Measurements from ENCODE around the gene THAP6. TPM values are rescaled to one million over a fixed set of nuclear protein-coding genes. Genes with fewer than 3 reads are reported as not detected.
"Not testable (repeated sequence)": the region's sequence is repeated elsewhere in the genome, so short reads cannot be mapped to it uniquely, and the experiment has no call there.

THAP6 gene
- total RNA-seq, 2 experiments from 2014 or later, result 22.4 to 25.1 TPM

DNA sequence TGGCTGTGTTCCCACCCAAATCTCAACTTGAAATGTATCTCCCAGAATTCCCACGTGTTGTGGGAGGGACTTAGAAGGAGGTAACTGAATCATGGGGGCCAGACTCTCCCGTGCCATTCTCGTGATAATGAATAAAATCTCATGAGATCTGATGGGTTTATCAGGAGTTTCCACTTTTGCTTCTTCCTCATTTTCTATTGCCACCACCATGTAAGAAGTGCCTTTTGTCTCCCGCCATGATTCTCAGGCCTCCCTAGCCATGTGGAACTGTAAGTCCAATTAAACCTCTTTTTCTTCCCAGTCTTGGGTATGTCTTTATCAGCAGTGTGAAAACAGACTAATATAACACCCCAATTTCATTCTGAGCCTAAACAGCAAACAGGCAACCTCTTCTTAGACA lies 4.7 kb upstream of the THAP6 start:
- DNase-seq; H3K27me3 Mint-ChIP-seq; H3K9me3 Mint-ChIP-seq; ATAC-seq (ENCODE audit: low read depth); H3K4me3 Mint-ChIP-seq: not testable (repeated sequence)
- H3K4me1 Mint-ChIP-seq, result peaks cover 23% of the 10 kb centered on the region
- peak overlapping the region; percentile 14 for H3K27ac Mint-ChIP-seq
- POLR2A ChIA-PET, result interaction anchor here (0.5 kb wide), 1 partner anchor 210 kb away, joined by 3 read pairs; no protein-coding TSS in a partner anchor
- H3K36me3 Mint-ChIP-seq, result peaks cover 43% of the 10 kb centered on the region

GRCh38 chr4:75511841-75512240 lies 2.4 kb upstream of the THAP6 start:
- H3K27ac Mint-ChIP-seq, result no peak overlapping the region
- peaks cover 27% of the 10 kb centered on the region for H3K36me3 Mint-ChIP-seq
- H3K9me3 Mint-ChIP-seq, result peaks cover 2% of the 10 kb centered on the region
- no peaks in the 10 kb centered on the region for H3K27me3 Mint-ChIP-seq
- DNase-seq (no peak), ATAC-seq (ENCODE audit: low read depth) (no peak)
- peaks cover 31% of the 10 kb centered on the region for H3K4me1 Mint-ChIP-seq
- POLR2A ChIA-PET, result no interaction called here
- no peak overlapping the region for H3K4me3 Mint-ChIP-seq

DNA sequence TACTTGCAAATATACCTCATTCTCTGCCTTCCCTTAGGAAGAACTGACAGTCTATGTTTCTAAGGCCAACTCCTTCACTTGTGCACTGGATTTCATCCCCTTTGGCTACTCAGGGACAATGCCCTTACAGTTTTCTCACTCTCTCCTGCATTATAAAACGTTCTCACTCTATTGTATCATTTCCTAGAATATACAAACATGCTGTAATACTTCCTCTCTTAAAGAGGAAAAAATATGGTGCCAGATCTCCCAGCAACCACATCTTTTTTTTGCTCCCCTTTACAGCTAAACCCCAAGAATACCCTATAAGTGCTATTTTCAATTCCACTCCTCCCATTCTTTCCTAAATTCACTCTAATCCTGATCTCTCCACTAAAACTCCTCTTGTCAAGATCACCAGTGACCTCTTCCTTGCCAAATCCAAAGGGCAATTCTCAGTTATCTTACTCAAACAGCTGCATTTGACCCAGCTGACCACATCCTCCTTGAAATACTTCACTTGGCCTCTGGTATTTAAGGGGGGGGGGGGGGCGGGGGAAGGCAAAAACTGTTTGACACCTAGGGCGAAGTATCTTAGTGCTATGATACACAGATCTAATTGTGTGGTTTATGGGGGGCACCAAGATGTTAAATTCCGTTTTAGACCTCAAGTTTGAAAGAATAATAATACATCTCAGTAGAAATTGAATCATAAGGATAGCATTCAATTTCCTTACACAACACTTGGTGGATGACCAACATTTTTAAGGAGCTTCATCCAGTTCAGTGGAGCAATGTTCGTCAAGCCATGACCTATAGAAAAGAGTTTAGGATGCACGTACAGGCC lies 1.7 kb upstream of the THAP6 start:
- Mint-ChIP-seq H3K27ac (peak overlapping the region; percentile 81), H3K36me3 (peaks cover 23% of the 10 kb centered on the region), H3K27me3 (no peaks in the 10 kb centered on the region), H3K4me1 (peaks cover 31% of the 10 kb centered on the region), H3K9me3 (peaks cover 2% of the 10 kb centered on the region), H3K4me3 (no peak overlapping the region)
- POLR2A ChIA-PET, result interaction anchor here (0.9 to 4.0 kb wide), 4 partner anchors 143 to 635 kb away, joined by 3 to 30 read pairs (median 3); partner anchors contain the start of genes NUP54 and USO1
- ATAC-seq (ENCODE audit: low read depth), result no peak
- no peak for DNase-seq

DNA sequence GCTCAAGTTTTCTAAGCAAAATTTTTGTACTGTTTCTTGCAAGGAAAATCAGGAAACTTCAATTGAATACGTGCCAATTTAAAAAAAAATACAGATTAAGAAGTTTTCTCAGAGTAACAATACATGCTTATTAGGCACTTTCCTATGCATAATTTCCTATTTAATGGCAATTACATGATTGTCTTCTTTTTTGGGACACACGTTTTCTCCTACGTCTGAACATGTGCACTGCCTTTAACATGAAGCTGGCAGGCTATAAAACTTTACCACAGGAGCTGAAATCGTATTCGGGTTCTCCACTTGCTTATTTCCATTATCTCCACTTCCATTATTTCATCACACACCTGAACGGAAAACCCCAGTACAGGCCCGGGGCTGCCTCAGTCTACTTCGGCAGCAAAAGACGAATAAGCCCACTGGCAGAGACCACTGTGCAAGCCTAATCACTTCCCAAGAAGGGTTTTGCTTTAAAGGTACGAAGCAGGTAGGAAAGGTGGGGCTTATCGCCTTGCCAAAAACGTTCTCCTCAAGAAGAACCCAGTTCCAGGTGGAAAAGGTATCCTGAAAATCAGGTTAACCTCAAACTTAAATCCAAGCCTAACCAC lies 645 bp upstream of the THAP6 start:
- no peak for DNase-seq
- peaks cover 2% of the 10 kb centered on the region for H3K9me3 Mint-ChIP-seq
- no peak for ATAC-seq (ENCODE audit: low read depth)
- no peak overlapping the region for H3K4me3 Mint-ChIP-seq
- H3K36me3 Mint-ChIP-seq, result peaks cover 25% of the 10 kb centered on the region
- peak overlapping the region; percentile 99 for H3K27ac Mint-ChIP-seq
- H3K4me1 Mint-ChIP-seq, result peaks cover 29% of the 10 kb centered on the region
- POLR2A ChIA-PET, result interaction anchor here (0.9 to 4.0 kb wide), 8 partner anchors 8 to 634 kb away, joined by 3 to 30 read pairs (median 4); partner anchors contain the start of genes NAAA, NUP54 and USO1
- no peaks in the 10 kb centered on the region for H3K27me3 Mint-ChIP-seq

DNA sequence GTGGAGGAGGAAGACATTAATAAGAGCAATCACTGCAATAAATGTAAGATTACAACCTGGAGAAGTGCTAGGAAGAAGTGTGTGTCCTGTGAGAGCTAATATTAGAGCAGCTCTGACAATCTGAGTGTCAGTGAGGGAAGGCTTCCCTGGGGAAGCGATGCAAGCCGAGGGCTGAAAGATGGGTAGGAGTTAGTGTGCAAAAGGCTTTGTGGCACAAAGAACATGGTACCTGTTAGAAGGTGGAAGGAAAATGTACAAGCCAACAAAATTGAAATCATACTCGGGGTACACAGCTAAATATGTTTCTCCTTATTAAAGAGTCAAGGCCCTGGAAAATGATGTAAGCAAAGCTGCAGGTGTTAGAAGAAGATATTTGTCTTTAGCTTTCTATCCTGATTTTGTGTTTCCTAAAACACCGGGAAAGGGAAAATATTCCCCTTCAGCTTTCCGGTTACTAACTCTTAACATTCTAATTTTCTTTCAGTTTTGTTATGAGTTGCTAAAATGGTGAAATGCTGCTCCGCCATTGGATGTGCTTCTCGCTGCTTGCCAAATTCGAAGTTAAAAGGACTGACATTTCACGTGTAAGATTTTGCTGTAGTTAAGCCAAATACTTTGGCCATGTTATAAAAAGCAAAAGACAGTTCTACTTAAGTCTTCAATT lies 808 bp downstream of the THAP6 start:
- Mint-ChIP-seq H3K36me3 (peaks cover 28% of the 10 kb centered on the region), H3K27ac (peak overlapping the region; percentile 99), H3K4me3 (no peak overlapping the region), H3K27me3 (no peaks in the 10 kb centered on the region), H3K4me1 (peaks cover 26% of the 10 kb centered on the region), H3K9me3 (no peaks in the 10 kb centered on the region)
- no peak for DNase-seq
- POLR2A ChIA-PET, result interaction anchor here (0.8 to 4.0 kb wide), 7 partner anchors 8 to 426 kb away, joined by 3 to 30 read pairs (median 4); partner anchors contain the start of genes NAAA and USO1
- no peak for ATAC-seq (ENCODE audit: low read depth)

GRCh38 chr4:75516144-75516543 lies 1.9 kb downstream of the THAP6 start:
- POLR2A ChIA-PET, result interaction anchor here (0.5 to 4.0 kb wide), 3 partner anchors 208 to 380 kb away, joined by 3 to 30 read pairs (median 3); partner anchors contain the start of gene USO1
- DNase-seq, result no peak
- no peak overlapping the region for H3K27ac Mint-ChIP-seq
- peaks cover 21% of the 10 kb centered on the region for H3K4me1 Mint-ChIP-seq
- no peaks in the 10 kb centered on the region for H3K27me3 Mint-ChIP-seq
- ATAC-seq (ENCODE audit: low read depth), result no peak
- peaks cover 29% of the 10 kb centered on the region for H3K36me3 Mint-ChIP-seq
- H3K4me3 Mint-ChIP-seq, result no peak overlapping the region
- no peaks in the 10 kb centered on the region for H3K9me3 Mint-ChIP-seq

- POLR2A ChIA-PET; H3K27me3 Mint-ChIP-seq; H3K9me3 Mint-ChIP-seq; H3K27ac Mint-ChIP-seq; ATAC-seq (ENCODE audit: low read depth); DNase-seq; H3K4me3 Mint-ChIP-seq: not testable (repeated sequence)
- peaks cover 19% of the 10 kb centered on the region for H3K4me1 Mint-ChIP-seq
- peaks cover 46% of the 10 kb centered on the region for H3K36me3 Mint-ChIP-seq
Measured at GRCh38 chr4:75519452-75519851, 5.2 kb downstream of the THAP6 start.

DNA sequence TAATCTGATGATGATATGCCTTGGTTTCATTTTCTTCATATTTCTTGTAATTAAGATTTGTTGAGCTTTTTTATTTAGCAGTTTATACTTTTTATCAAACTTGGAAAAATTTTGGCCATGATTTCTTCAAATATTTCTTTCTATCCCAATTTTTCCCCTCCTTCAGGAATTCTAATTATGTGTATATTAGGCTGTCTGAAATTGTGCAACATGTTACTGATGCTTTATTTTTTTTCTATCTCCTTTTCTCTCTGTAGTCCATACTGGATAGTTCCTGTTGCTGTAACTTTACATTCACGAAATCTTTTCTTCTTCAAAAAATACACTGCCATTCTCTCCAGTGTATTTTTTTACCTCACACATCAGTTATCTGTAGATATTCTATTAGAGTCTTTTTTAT lies 10.8 kb downstream of the THAP6 start:
- Mint-ChIP-seq H3K4me3 (no peak overlapping the region), H3K27me3 (no peaks in the 10 kb centered on the region), H3K4me1 (peaks cover 6% of the 10 kb centered on the region), H3K36me3 (peaks cover 51% of the 10 kb centered on the region), H3K9me3 (no peaks in the 10 kb centered on the region), H3K27ac (no peak overlapping the region)
- ATAC-seq (ENCODE audit: low read depth) (no peak), DNase-seq (no peak)
- POLR2A ChIA-PET, result no interaction called here

DNA sequence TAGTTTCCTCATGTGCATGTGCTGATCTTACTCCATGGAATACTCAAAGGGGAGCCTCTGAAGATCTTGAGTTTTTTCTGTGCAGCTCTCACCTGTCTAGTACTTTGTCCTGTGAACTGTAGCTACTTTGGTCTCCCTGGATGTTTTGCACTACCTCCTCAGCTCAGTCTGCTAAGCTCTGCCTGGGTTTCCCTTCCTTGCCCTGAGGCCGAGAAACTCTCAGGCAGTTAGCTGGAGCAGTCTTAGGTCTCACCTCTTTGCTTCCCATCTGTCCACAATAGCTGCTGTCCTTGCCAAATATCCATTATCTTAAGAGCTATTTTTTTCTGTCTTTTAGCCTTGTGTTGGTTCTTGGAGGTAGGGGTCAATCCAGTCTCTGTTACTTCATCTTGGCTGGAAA lies 11.6 kb downstream of the THAP6 start:
- Mint-ChIP-seq H3K4me3 (no peak overlapping the region), H3K27me3 (no peaks in the 10 kb centered on the region), H3K4me1 (peaks cover 3% of the 10 kb centered on the region), H3K27ac (no peak overlapping the region), H3K36me3 (peaks cover 51% of the 10 kb centered on the region), H3K9me3 (no peaks in the 10 kb centered on the region)
- DNase-seq (no peak), ATAC-seq (ENCODE audit: low read depth) (no peak)
- POLR2A ChIA-PET, result interaction anchor here (0.5 kb wide), 1 partner anchor 200 kb away, joined by 3 read pairs; no protein-coding TSS in a partner anchor

DNA sequence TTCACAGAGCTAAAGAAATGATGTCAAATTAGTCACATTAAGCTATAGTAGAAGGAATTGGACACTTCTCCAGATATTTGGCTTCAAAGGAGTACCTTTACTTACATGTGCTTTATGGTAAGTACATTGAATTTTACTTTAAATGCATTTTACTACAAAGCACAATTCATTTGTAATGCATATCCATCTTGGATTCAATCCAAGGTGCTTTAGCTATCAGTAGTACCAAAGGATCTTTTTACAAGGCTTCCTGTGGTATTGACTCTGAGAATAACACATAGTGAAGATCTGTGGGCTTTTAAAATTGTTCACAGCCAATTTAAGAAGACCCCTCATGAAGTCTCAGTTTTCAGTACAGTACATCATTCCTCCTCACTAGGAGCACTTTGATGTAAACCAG lies 13.2 kb downstream of the THAP6 start:
- ATAC-seq (ENCODE audit: low read depth) (no peak), DNase-seq (no peak)
- Mint-ChIP-seq H3K36me3 (peaks cover 58% of the 10 kb centered on the region), H3K4me3 (no peak overlapping the region), H3K9me3 (peaks cover 11% of the 10 kb centered on the region), H3K4me1 (peaks cover 3% of the 10 kb centered on the region), H3K27ac (no peak overlapping the region), H3K27me3 (no peaks in the 10 kb centered on the region)
- POLR2A ChIA-PET, result no interaction called here

DNA sequence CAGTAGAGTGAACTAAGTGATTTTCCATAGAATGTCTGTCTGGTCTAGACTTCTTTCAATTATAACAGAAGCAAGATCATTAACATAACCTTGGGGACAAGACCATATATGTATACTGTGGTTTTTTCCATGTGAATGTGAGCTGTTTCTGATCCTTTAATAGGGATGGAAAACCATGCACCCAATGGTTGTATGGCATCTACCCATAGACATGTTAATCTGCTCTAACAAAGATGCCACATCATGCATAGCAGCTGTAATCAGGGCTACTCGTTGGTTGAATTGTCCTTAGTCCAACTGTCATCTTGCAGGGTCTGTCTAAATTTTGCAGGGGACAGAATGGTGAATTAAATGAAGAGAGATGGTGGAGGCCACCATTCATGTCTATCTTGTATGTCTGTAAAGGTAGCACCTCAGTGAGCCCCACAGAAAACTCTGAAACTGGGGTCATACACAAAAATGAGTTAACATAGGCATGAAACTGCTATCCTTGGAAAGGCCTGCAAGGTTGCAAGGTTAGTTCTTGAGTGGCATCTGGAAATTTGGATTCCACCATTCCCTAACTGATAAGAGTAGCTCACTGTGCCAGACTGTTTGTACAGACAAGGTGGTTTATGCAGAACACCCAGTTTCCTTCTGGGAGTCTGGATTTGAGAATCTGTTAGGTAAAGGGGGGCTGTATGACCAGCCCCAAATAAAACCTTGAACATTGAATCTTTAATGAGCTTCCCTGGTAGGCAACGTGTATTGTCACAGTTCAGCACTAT lies 16.5 kb downstream of the THAP6 start:
- Mint-ChIP-seq H3K9me3 (peaks cover 20% of the 10 kb centered on the region), H3K4me3 (no peak overlapping the region), H3K27ac (no peak overlapping the region), H3K36me3 (peaks cover 51% of the 10 kb centered on the region), H3K4me1 (no peaks in the 10 kb centered on the region), H3K27me3 (no peaks in the 10 kb centered on the region)
- DNase-seq (no peak), ATAC-seq (ENCODE audit: low read depth) (no peak)
- POLR2A ChIA-PET, result no interaction called here

DNA sequence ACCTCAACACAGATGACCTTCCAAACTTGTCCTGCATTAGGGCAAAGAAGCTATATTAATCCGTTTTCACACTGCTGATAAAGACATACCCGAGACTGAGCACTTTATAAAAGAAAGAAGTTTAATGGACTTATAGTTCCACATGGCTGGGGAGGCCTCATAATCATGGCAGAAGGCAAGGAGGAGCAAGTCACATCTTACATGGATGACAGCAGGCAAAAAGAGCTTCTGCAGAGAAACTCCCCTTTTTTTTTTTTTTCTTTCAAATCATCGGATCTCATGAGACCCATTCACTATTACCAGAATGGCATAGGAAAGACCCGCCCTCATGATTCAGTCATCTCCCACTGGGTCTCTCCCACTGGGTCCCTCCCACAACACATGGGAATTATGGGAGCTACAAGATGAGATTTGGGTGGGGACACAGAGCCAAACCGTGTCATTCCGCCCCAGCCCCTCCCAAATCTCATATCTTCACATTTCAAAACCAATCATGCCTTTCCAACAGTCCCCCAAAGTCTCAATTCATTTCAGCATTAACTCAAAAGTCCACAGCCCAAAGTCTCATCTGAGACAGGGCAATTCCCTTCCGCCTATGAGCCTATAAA lies 17.4 kb downstream of the THAP6 start:
- Mint-ChIP-seq H3K36me3 (peaks cover 47% of the 10 kb centered on the region), H3K9me3 (peaks cover 20% of the 10 kb centered on the region)
- not testable (repeated sequence) for ATAC-seq (ENCODE audit: low read depth); H3K4me1 Mint-ChIP-seq; DNase-seq; H3K27ac Mint-ChIP-seq; H3K27me3 Mint-ChIP-seq; H3K4me3 Mint-ChIP-seq
- POLR2A ChIA-PET, result interaction anchor here (0.6 kb wide), 1 partner anchor 30 kb away, joined by 3 read pairs; no protein-coding TSS in a partner anchor

Data from activated naive CD8-positive, alpha-beta T cell treated with anti-CD3 and anti-CD28 coated beads, Interleukin-2, amount 10 ng/mL, durations not matched to agents 7 days and 5 days (primary cell).